Tibial nerve (tissue), 4 donors: Measurements from ENCODE around the gene DNAJC1. TPM values are rescaled to one million over a fixed set of nuclear protein-coding genes. Genes with fewer than 3 reads are reported as not detected.
A peak's percentile ranks its signal among the peaks of the same experiment; 100 is the strongest.

Experiments used
- DNase-seq, 2 donors: peaks; one replicate each; pipeline ENCODE4 v3.0.0-alpha.2; 2019; ENCODE audit warnings: low spot score in 2 of 2
- H3K27ac ChIP-seq, 4 donors: fragments of 200-600 bp; sonication (generic) in 3 of 4; one replicate each; pipeline ENCODE4 v1.5.1; 2017 to 2019; ENCODE audit warnings: mild to moderate bottlenecking in 1 of 4
- H3K27me3 ChIP-seq, 2 donors: fragments of 200-600 bp; sonication (generic) in 1 of 2; one replicate each; pipeline versions ENCODE4 v1.5.1 to v1.6.0; 2017 to 2019
- H3K36me3 ChIP-seq, 3 donors: fragments of 200-600 bp; sonication (generic); one replicate each; pipeline ENCODE4 v1.5.1; 2018 to 2019
- H3K4me1 ChIP-seq, 4 donors: fragments of 200-600 bp; sonication (generic) in 3 of 4; one replicate each; pipeline ENCODE4 v1.5.1; 2017 to 2019
- H3K4me3 ChIP-seq, 4 donors: fragments of 200-600 bp; sonication (generic) in 3 of 4; one replicate each; pipeline ENCODE4 v1.5.1; 2017 to 2019; ENCODE audit warnings: mild to moderate bottlenecking in 1 of 4, moderate library complexity in 1 of 4
- H3K9me3 ChIP-seq, 4 donors: fragments of 200-600 bp; sonication (generic) in 3 of 4; one replicate each; pipeline ENCODE4 v1.5.1; 2017 to 2019
- CTCF ChIP-seq, 5 experiments: fragments of 200-600 bp in 3 of 5; fragments of 450-650 bp in 2 of 5; sonication (generic) in 3 of 5; IDR thresholded peaks; one replicate each; pipeline ENCODE4 v1.5.1; 2016 to 2019; ENCODE audit warnings: antibody characterized with exemption in 5 of 5, mild to moderate bottlenecking in 3 of 5, moderate library complexity in 2 of 5
- EP300 ChIP-seq, 2 donors: sonication (generic); formaldehyde crosslinking; IDR thresholded peaks; one replicate each; pipeline ENCODE4 v1.6.1; 2017; ENCODE audit warnings: antibody characterized with exemption in 2 of 2, mild to moderate bottlenecking in 1 of 2
- POLR2A ChIP-seq, 2 donors: fragments of 450-650 bp; IDR thresholded peaks; one replicate each; pipeline ENCODE4 v1.6.1; 2017; ENCODE audit warnings: antibody characterized with exemption in 2 of 2, mild to moderate bottlenecking in 2 of 2, moderate library complexity in 2 of 2
- whole genome bisulfite sequencing, 2 donors: methylation state at CpG; one replicate each; pipeline ENCODE4 v1.1.5; 2018; 5-methylcytosine and 5-hydroxymethylcytosine counted together
- total RNA-seq, 4 donors: library from RNA; depleted of rRNA; stranded (reverse); fragments of >200 nt; gene quantifications; one replicate each; pipeline ENCODE4 v1.1.0, GENCODE V29; 2016

Gene DNAJC1
- total RNA-seq, 4 donors from 2014 or later, result 71.7 to 112 (median 82.9) TPM

- Histone ChIP-seq H3K27me3 (no peaks in the 10 kb centered on the region), H3K4me3 (no peak overlapping the region), H3K36me3 (no peaks in the 10 kb centered on the region), H3K9me3 (peaks cover 0 to under 1% (median 0%) of the 10 kb centered on the region in 4 donors), H3K27ac (no peak overlapping the region), H3K4me1 (peaks cover 0 to 38% (median 0%) of the 10 kb centered on the region in 4 donors)
- TF ChIP-seq CTCF (IDR thresholded peaks at IDR 0.05) (no peak), EP300 (IDR thresholded peaks at IDR 0.05) (no peak), POLR2A (IDR thresholded peaks at IDR 0.05) (no peak)
- WGBS, 2 donors, result 94 to 96% methylated on average over 8 of the region's 8 CpGs
- DNase-seq, result no peak
Observed at GRCh38 chr10:21991785-21992184, 11.7 kb downstream of the DNAJC1 start.

- no peak for TF ChIP-seq CTCF (IDR thresholded peaks at IDR 0.05)
- 67 to 68% methylated on average over 1 of the region's 1 CpG for WGBS, 2 donors
- H3K27me3 ChIP-seq, result no peaks in the 10 kb centered on the region
- no peak for DNase-seq
- peaks cover 0 to 8% (median 0%) of the 10 kb centered on the region in 4 donors for H3K9me3 ChIP-seq
- H3K4me1 ChIP-seq, result peaks cover 0 to 25% (median 0%) of the 10 kb centered on the region in 4 donors
- no peak overlapping the region for H3K27ac ChIP-seq
- no peaks in the 10 kb centered on the region for H3K36me3 ChIP-seq
- H3K4me3 ChIP-seq, result no peak overlapping the region
Observed at GRCh38 chr10:21990449-21990848, 13.1 kb downstream of the DNAJC1 start.

DNA sequence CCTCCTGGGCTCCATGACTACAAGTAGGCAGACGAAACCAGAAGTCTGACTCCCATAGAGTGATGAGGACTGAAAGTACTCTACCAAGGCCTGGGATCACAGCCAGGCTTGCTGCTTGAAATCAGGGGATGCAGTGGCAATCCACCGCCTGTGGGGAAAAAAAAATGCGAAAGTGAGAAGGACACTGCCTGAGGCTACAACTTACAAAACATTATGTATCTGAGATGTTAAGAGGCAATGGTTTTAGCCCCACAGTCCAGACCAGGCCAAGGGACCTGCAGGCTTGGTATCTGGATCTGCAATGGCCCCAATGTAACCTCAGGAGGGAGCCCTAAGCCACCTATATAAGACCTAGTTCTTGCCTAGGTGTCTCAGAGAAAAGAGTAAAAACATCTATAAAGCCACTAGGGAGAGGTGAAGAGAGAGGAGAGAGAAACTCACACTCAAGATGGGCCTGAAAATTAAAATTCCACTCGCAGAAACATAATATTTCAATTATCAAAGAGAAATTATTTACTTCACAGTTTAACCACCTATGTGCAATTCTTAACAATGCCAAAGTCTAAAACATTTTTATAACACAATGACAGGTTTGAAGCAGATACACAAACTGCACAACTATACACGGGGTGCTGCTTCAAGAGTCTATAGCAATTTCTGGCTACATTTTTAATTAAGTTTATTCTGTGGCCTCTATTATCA lies 13.9 kb downstream of the DNAJC1 start:
- WGBS, 2 donors, result 45 to 55% methylated on average over 5 of the region's 5 CpGs
- no peaks in the 10 kb centered on the region for H3K27me3 ChIP-seq
- DNase-seq, result peak in 1 of 2 donors; percentile 17

DNA sequence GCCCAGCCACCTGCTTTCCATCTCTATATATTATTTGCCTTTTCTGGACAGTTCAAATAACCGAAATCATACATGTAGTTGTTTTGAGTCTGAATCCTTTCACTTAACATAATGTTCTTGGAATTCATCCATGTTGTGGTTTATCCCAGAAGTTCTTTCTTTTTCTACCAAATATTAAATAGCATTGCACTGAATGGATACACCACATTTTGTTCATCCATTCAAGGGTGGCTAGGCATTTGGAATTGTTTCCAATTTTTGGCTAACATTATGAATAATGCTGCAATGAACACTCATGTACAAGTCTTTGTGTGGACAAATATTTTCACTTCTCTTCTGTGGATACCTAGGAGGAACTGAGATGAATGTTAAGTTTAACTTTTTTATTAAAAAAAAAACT lies 18.0 kb downstream of the DNAJC1 start:
- Histone ChIP-seq H3K4me3 (no peak overlapping the region), H3K9me3 (peaks cover 0 to 8% (median 0%) of the 10 kb centered on the region in 4 donors), H3K27me3 (no peaks in the 10 kb centered on the region), H3K36me3 (no peaks in the 10 kb centered on the region), H3K4me1 (peaks cover 0 to 17% (median 0%) of the 10 kb centered on the region in 4 donors), H3K27ac (no peak overlapping the region)
- 88 to 95% methylated on average over 1 of the region's 1 CpG for WGBS, 2 donors
- no peak for DNase-seq
- TF ChIP-seq EP300 (IDR thresholded peaks at IDR 0.05), result no peak

More for the DNA sequence above, 13.9 kb downstream of the DNAJC1 start:
- H3K4me3 ChIP-seq, result no peak overlapping the region
- no peak overlapping the region for H3K27ac ChIP-seq
- H3K4me1 ChIP-seq, result peaks cover 0 to 19% (median 0%) of the 10 kb centered on the region in 4 donors
- H3K9me3 ChIP-seq, result peaks cover 0 to 8% (median 0%) of the 10 kb centered on the region in 4 donors
- no peaks in the 10 kb centered on the region for H3K36me3 ChIP-seq
- TF ChIP-seq EP300 (IDR thresholded peaks at IDR 0.05), result no peak
- peak in 3 of 5 experiments; percentile 40 to 44 (median 43) for TF ChIP-seq CTCF (IDR thresholded peaks at IDR 0.05)

DNA sequence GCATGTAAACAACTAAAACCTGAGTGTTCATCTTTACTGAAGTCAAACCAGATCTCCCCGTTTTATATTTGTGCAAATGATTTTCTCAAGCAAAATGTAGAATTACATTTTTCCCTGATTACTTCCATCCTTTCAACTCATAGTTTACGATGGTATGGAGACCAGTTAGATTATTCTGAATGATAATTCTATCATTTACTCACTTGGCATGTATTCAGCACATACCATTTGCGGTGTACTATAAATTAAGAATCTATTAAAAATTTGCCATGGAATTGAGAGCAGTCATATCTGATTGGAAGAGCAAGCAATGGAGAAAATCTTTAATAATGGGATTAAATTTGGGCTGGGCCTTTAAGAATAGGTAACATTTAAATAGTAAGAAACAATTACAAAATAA lies 22.4 kb downstream of the DNAJC1 start:
- TF ChIP-seq POLR2A (IDR thresholded peaks at IDR 0.05), result no peak
- no peak for TF ChIP-seq CTCF (IDR thresholded peaks at IDR 0.05)
- no peak for TF ChIP-seq EP300 (IDR thresholded peaks at IDR 0.05)
- no peaks in the 10 kb centered on the region for H3K27me3 ChIP-seq
- H3K4me3 ChIP-seq, result no peak overlapping the region
- H3K4me1 ChIP-seq, result peaks cover 0 to 3% (median 0%) of the 10 kb centered on the region in 4 donors
- H3K9me3 ChIP-seq, result peaks cover 0 to 1% (median 0%) of the 10 kb centered on the region in 4 donors
- WGBS, 2 donors, result 83% methylated on average over 3 of the region's 3 CpGs
- H3K27ac ChIP-seq, result no peak overlapping the region
- no peak for DNase-seq
- H3K36me3 ChIP-seq, result no peaks in the 10 kb centered on the region
